GM18951 (cell line): Measurements from ENCODE around the gene SERPINB1.
A peak's percentile ranks its signal among the peaks of the same experiment; 100 is the strongest.
"Not testable (repeated sequence)": the region's sequence is repeated elsewhere in the genome, so short reads cannot be mapped to it uniquely, and the experiment has no call there.

ENCODE experiments used
- POLR2A ChIP-seq: IDR thresholded peaks from 4 replicates; pipeline ENCODE4 v1.6.1; 2011; ENCODE audit warnings: mild to moderate bottlenecking; ENCODE audit not compliant: insufficient read length, insufficient read depth; ENCODE audit errors: extremely low read depth
- in situ Hi-C: fragments of 300-500 bp; cut with MboI; formaldehyde crosslinking; loops from one replicate; pipeline ENCODE4 v1.12.0; 2022; ENCODE audit warnings: low sequenced_read_pairs, mixed read lengths, inconsistent platforms; ENCODE audit not compliant: unreplicated experiment

SERPINB1 gene

GRCh38 chr6:2841264-2842138 is at the start of gene SERPINB1:
TSS of gene SERPINB1 (minus strand) at chr6:2841863. CDS start at chr6:2840586, 1,277 bp downstream.
- peak; percentile 83 for TF ChIP-seq POLR2A
- in situ Hi-C loops: no loop called here

- in situ Hi-C loops: no loop called here
- no peak for TF ChIP-seq POLR2A
These were observed 49.5 kb upstream of the SERPINB1 start for GRCh38 chr6:2890976-2891767.

GRCh38 chr6:2885967-2886735 is 44.5 kb upstream of the SERPINB1 start:
- in situ Hi-C loops: no loop called here
- no peak for TF ChIP-seq POLR2A

GRCh38 chr6:2884804-2885203 is 43.1 kb upstream of the SERPINB1 start:
- no peak for TF ChIP-seq POLR2A
- in situ Hi-C loops: no loop called here

- no peak for TF ChIP-seq POLR2A
- in situ Hi-C loops: no loop called here
These were observed 42.0 kb upstream of the SERPINB1 start for GRCh38 chr6:2883673-2884072.

GRCh38 chr6:2881423-2881822 is 39.8 kb upstream of the SERPINB1 start:
- no peak for TF ChIP-seq POLR2A
- in situ Hi-C loops: no loop called here

GRCh38 chr6:2880156-2880555 is 38.5 kb upstream of the SERPINB1 start:
- in situ Hi-C loops: not testable (repeated sequence)

- TF ChIP-seq POLR2A: no peak
- in situ Hi-C loops: no loop called here
These were observed 36.3 kb upstream of the SERPINB1 start for GRCh38 chr6:2877960-2878359.

- in situ Hi-C loops: no loop called here
These were observed 35.6 kb upstream of the SERPINB1 start for GRCh38 chr6:2877057-2877882.

GRCh38 chr6:2876210-2877056 is 34.8 kb upstream of the SERPINB1 start:
- TF ChIP-seq POLR2A: no peak
- in situ Hi-C loops: no loop called here

More at GRCh38 chr6:2877057-2877882, 35.6 kb upstream of the SERPINB1 start:
- no peak for TF ChIP-seq POLR2A

GRCh38 chr6:2875359-2876191 is 33.9 kb upstream of the SERPINB1 start:
- peak; percentile 31 for TF ChIP-seq POLR2A
- in situ Hi-C loops: no loop called here
